GM12892 (cell line): ENCODE data around the gene TFAP2E.
"Not testable (repeated sequence)": the region's sequence is repeated elsewhere in the genome, so short reads cannot be mapped to it uniquely, and the experiment has no call there.

Experiments
- DNase-seq: peaks from one replicate; pipeline ENCODE4 v3.0.0; 2011; ENCODE audit not compliant: insufficient read length
- FAIRE-seq: peaks from 2 replicates; lab custom pipeline; 2011; peaks lifted over from hg19 to GRCh38; lab: Jason Lieb, UNC
- POLR2A ChIP-seq: IDR thresholded peaks from 2 replicates; pipeline ENCODE4 v1.6.1; 2011; ENCODE audit warnings: low read depth, low read length, control low read depth
- POLR2AphosphoS5 ChIP-seq: IDR thresholded peaks from 2 replicates; pipeline ENCODE4 v1.6.1; 2011; ENCODE audit warnings: low read depth, low read length, control low read depth
- TAF1 ChIP-seq: IDR thresholded peaks from 2 replicates; pipeline ENCODE4 v1.6.1; 2011; ENCODE audit warnings: low read depth, mild to moderate bottlenecking, control low read depth, low read length, borderline replicate concordance

Gene TFAP2E

GRCh38 chr1:35580949-35581388 lies 7.9 kb downstream of the TFAP2E start:
- no peak for FAIRE-seq
- no peak for TF ChIP-seq TAF1
- TF ChIP-seq POLR2A = no peak
- no peak for TF ChIP-seq POLR2AphosphoS5
- DNase-seq = no peak

GRCh38 chr1:35581621-35582020 lies 8.5 kb downstream of the TFAP2E start:
- FAIRE-seq, DNase-seq: not testable (repeated sequence)

- FAIRE-seq (no peak), DNase-seq (no peak)
- TF ChIP-seq TAF1 = no peak
- TF ChIP-seq POLR2A = no peak
- no peak for TF ChIP-seq POLR2AphosphoS5
Measured at GRCh38 chr1:35585281-35585680, 12.2 kb downstream of the TFAP2E start.

GRCh38 chr1:35585805-35586204 lies 12.7 kb downstream of the TFAP2E start:
- not testable (repeated sequence) for DNase-seq, FAIRE-seq

GRCh38 chr1:35586808-35587207 lies 13.7 kb downstream of the TFAP2E start:
- DNase-seq = no peak
- FAIRE-seq = no peak
- TF ChIP-seq POLR2A (no peak), POLR2AphosphoS5 (no peak), TAF1 (no peak)

GRCh38 chr1:35587736-35588135 lies 14.6 kb downstream of the TFAP2E start:
- DNase-seq (no peak), FAIRE-seq (no peak)
- TF ChIP-seq POLR2A (no peak), TAF1 (no peak), POLR2AphosphoS5 (no peak)

- TF ChIP-seq TAF1 = no peak
- DNase-seq (no peak), FAIRE-seq (no peak)
Measured at GRCh38 chr1:35588197-35588910, 15.2 kb downstream of the TFAP2E start.

- no peak for FAIRE-seq
Measured at GRCh38 chr1:35589516-35590427, 16.7 kb downstream of the TFAP2E start.

GRCh38 chr1:35590476-35591040 lies 17.4 kb downstream of the TFAP2E start:
- FAIRE-seq (no peak), DNase-seq (no peak)
- TF ChIP-seq POLR2A (no peak), POLR2AphosphoS5 (no peak), TAF1 (no peak)

More at GRCh38 chr1:35589516-35590427, 16.7 kb downstream of the TFAP2E start:
- no peak for TF ChIP-seq POLR2A
- no peak for TF ChIP-seq TAF1
- no peak for TF ChIP-seq POLR2AphosphoS5
- DNase-seq = no peak

- no peak for FAIRE-seq
- no peak for TF ChIP-seq POLR2A
- DNase-seq = no peak
Measured at GRCh38 chr1:35591211-35591610, 18.1 kb downstream of the TFAP2E start.

GRCh38 chr1:35592991-35593769 lies 20.1 kb downstream of the TFAP2E start:
- TF ChIP-seq TAF1 = no peak
- TF ChIP-seq POLR2AphosphoS5 = no peak
- TF ChIP-seq POLR2A = no peak
- DNase-seq (no peak), FAIRE-seq (no peak)
